HG03442 (cell line): Measurements from ENCODE around the gene PERM1.
"Not testable (repeated sequence)": the region's sequence is repeated elsewhere in the genome, so short reads cannot be mapped to it uniquely, and the experiment has no call there.

Experiments used
- ATAC-seq: cut with Tn5 transposase; IDR thresholded peaks from one replicate; pipeline ENCODE4 v1.9.1; 2021; ENCODE audit warnings: mild to moderate bottlenecking, moderate library complexity; ENCODE audit not compliant: unreplicated experiment

Gene PERM1

GRCh38 chr1:950881-951280, 31.0 kb downstream of the PERM1 start:
- ATAC-seq = no peak

DNA sequence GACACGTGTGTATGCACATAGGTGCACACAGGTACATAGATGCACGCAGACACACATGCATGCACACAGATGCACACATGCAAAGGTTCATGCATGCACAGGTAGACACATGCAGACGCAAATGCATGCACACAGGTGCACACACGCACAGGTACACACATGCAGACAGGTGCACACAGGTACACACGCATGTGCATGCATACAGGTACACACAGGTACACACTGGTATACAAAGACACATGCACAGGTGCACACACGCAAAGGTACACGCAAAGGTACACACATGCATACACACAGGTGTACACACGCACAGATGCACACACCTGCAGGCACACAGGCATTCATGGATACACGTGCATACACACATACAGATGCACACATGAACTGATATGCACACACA, 31.6 kb downstream of the PERM1 start:
- no peak for ATAC-seq

- no peak for ATAC-seq
These were observed 33.9 kb downstream of the PERM1 start for GRCh38 chr1:947958-948357.

DNA sequence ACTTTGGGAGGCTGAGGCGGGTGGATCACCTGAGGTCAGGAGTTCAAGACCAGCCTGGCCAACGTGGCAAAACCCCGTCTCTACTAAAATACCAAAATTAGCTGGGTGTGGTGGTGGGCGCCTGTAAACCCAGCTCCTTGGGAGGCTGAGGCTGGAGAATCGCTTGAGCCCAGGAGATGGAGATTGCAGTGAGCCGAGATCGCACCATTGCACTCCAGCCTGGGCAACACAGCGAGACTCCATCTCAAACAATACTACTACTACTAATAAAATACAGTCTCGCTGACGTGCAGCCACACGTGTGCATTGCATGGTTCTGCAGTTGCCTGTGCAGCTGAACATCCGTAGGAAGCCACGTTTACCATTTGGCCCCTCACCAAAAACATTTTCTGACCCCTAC, 35.1 kb downstream of the PERM1 start:
- ATAC-seq = not testable (repeated sequence)

DNA sequence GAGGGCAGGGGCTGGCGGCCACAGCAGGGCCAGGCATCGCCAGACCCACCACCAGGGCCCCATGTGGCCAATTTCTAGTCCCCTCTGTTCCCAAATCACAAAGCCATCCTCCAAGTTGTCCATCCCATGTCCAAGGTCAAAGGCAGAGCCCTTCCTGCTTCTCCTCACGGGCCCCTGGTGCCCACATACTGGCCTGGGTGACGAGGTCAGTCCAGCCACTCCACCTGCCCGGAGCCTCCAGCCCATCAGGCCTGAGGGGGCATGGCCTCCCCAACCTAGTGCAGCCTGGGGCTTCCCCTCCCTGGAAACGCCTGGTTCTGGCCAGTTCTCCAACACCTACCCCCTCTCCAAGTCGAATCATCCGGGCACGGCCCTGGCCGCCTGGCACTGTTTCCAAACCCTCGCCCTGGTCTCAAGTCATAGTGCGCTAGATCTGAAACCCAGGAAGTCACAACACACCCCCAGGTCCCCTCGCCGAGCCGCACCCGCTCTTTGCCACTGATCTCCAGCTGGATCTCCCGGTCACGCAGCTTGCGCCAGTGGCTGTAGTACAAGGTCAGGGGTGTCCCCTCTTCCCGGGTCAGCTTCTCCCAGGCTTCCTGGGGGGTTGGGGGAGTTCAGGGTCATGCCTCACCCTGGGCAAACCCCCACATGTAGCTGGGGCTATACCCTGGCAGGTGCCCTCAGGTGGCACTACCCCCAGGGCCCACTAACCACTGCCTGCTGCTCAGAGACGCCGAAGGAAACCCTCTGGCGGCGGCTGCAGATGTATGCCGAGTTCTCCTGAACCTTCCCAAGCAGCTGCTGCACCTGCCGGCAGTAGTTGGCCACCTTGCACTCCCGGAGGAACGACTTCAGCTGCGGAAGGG, 36.0 kb downstream of the PERM1 start:
- ATAC-seq = no peak

DNA sequence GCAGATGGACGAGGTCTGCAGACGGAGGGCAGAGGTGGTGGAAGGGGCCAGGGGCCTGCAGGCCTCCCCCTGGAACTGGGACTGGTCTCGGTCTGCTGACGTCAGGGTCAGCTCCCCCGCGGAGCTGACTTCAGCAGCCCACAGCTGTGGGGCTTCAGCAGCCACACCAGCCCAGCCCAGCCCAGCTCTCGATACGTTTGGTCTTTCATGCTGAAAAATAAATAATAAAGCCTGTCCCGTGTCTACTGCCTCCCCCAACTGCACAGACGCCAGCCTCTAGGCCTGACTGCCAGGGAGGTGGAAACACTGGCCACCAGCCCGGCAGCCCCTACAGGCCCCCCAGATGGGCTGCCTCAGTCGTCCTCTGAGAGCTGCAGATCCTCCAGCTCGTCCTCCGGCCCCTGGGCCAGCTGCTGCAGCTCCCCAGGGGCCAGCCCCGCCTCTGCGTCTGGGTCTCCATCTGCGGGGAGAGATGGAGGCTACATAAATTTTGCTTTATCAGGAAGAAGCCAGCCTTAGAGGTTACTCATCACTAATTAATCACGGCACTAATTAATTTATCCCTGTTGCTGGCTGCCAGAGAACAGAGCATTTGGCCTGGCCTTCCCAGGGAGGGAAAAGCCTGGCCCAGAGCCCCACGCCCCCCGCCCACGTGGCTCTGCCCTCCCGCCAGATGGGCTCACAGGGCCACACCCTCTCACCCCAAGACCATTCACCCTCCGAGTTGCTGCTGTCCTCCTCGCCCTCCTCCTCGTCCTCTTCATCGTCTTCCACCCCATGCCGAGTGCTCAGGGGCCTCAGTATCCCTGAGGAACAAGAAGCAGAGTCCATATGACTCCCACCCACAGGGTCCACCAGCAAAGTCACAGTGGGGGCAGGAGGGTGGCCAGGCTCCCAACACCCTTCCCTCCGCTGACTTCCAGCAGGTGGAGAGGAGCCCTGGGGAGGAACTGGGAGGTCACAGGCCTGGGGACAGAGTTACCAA, 37.3 kb downstream of the PERM1 start:
- no peak for ATAC-seq

- ATAC-seq = no peak
These were observed 38.1 kb downstream of the PERM1 start for GRCh38 chr1:943545-944340.

DNA sequence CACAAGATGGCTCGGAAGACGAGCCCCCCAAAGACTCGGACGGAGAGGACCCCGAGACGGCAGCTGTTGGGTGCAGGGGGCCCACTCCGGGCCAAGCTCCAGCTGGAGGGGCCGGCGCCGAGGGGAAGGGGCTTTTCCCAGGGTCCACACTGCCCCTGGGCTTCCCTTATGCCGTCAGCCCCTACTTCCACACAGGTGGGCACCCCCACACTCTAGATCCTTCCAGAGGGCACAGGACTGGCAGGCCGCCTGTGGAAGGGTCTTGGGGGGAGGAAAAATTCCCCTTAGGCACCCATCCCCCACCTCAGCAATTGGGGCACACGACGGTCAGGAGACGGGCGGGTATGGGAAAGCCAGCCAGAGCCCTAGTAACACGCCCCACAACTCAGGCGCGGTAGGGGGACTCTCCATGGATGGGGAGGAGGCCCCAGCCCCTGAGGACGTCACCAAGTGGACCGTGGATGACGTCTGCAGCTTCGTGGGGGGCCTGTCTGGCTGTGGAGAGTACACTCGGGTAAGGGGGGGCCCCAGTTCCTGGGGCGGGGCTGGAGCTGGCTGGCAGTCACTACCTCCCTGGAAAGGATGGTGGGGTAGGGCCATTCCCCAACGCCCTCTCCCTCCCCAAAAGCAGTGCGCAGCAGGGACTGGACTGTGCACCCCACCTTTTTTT, 38.9 kb downstream of the PERM1 start:
- ATAC-seq = no peak

- no peak for ATAC-seq
These were observed 39.5 kb downstream of the PERM1 start for GRCh38 chr1:942411-942821.

- ATAC-seq = no peak
These were observed 40.1 kb downstream of the PERM1 start for GRCh38 chr1:941588-942383.

GRCh38 chr1:941015-941587, 40.8 kb downstream of the PERM1 start:
- no peak for ATAC-seq

DNA sequence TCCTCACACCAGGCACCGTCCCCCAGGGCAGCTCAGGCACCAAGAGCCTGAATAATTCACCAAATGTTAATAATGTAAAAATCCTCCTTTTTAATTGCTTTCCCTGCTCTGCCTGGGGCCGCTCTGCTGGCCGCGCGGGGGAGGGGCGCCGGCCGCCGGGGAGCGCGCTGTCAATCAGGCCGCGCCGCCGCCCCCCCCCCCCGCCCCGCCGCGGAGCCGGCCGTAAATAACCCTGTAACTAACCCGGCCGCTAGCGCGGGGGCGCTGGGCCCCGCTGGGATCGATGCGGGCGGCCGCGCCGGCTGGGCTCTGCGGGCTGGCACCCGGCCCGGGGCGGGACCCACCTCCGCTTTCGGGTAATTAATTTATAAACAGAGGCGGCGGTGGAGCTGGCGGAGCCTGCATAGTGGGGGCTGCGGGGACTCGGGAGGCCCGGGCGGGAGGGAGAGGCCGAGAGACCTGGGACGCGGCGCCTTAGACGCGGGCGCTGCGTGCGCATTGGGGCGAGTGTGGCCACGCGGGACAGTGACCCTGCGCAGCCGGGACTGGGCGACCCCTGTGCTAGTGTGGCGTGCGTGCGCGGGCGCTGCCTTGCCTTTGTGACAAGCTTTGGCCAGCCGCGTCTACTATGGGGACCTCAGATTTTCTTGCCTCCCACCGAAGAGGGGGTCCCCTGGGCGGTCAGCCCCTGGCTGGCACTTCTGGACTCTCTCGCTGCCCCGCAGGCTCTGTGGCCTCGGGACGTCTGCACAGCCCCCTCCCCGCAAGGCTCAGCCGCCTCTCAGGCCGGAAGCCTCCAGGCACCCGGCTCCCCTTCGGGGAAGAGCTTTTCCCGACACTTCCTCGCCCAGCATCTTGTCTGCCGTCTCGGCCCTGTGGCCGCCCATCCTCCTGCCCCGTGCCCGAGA, 41.5 kb downstream of the PERM1 start:
- ATAC-seq = no peak

DNA sequence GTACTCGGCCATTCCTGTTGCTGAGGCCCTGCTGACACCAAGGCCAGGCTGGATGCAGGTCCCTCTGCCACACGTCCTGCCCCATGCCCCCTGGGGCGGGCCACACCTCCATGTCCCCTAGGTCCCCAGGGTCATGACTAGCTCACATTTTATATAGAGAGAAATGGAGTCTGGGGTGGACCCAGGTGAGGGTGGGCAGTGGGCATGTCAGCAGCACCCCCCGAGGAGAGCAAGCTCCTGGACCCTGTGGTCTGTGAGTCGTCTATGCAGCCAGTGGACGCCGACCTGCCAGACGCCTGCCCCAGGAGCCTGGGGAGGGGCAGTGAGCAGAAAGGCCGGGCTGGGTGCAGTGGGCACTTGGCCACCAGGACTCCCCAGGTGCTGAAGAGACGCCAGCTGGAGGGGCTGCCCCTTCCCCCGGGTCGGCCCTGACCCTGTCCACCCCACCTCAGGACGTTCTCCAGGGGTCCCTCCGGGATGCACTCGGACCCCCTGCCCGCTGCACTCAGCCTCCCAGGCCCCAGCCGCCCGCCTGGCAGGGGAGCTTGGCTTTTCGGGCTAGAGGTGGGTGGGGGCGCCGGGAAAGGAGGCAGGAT, 42.3 kb downstream of the PERM1 start:
- no peak for ATAC-seq

GRCh38 chr1:938711-939489, 43.0 kb downstream of the PERM1 start:
- no peak for ATAC-seq

GRCh38 chr1:938088-938683, 43.7 kb downstream of the PERM1 start:
- ATAC-seq = no peak

GRCh38 chr1:937521-937920, 44.4 kb downstream of the PERM1 start:
- no peak for ATAC-seq
